Neural cell (in vitro differentiated cells): Measurements from ENCODE around the gene CDK4. TPM values are rescaled to one million over a fixed set of nuclear protein-coding genes. Genes with fewer than 3 reads are reported as not detected.

Experiments used
- H2AFZ ChIP-seq: fragments of 200-600, 300-800 bp; sonication (generic), shearing (Covaris generic); 2 replicates; pipeline ENCODE4 v1.6.0; 2014; ENCODE audit warnings: low read depth, mild to moderate bottlenecking, antibody characterized with exemption, low read length, moderate library complexity
- H3F3A ChIP-seq: fragments of 200-600 bp; shearing (Covaris generic); 2 replicates; pipeline ENCODE4 v1.6.1; 2016; ENCODE audit warnings: mild to moderate bottlenecking, moderate library complexity, mixed read lengths, antibody characterized with exemption, low read length; ENCODE audit not compliant: insufficient read depth, poor library complexity, severe bottlenecking
- H3K27ac ChIP-seq: fragments of 200-600, 300-800 bp; sonication (generic), shearing (Covaris generic); 2 replicates; pipeline ENCODE4 v1.5.1; 2014; ENCODE audit warnings: mild to moderate bottlenecking, low read length, moderate library complexity
- H3K27me3 ChIP-seq: fragments of 300-800, 200-600 bp; sonication (generic), shearing (Covaris generic); 2 replicates; pipeline ENCODE4 v1.6.0; 2014; ENCODE audit warnings: mild to moderate bottlenecking, low read depth, low read length, moderate library complexity; ENCODE audit not compliant: insufficient read depth
- H3K36me3 ChIP-seq: fragments of 300-800, 200-600 bp; sonication (generic), shearing (Covaris generic); 2 replicates; pipeline ENCODE4 v1.5.1; 2014; ENCODE audit warnings: mild to moderate bottlenecking, antibody characterized with exemption, low read length, moderate library complexity; ENCODE audit not compliant: insufficient read depth
- H3K4me2 ChIP-seq: fragments of 300-800, 200-600 bp; sonication (generic), shearing (Covaris generic); 2 replicates; pipeline ENCODE4 v1.6.0; 2014; ENCODE audit warnings: mild to moderate bottlenecking, low read length
- H3K4me3 ChIP-seq: fragments of 300-800, 200-600 bp; sonication (generic), shearing (Covaris generic); 2 replicates; pipeline ENCODE4 v1.5.1; 2014; ENCODE audit warnings: mild to moderate bottlenecking, low read length, moderate library complexity
- H3K79me2 ChIP-seq: fragments of 200-600 bp; shearing (Covaris generic); replicated peaks from 2 replicates; pipeline ENCODE4 v1.6.0; 2014; ENCODE audit warnings: mild to moderate bottlenecking, low read length, moderate library complexity; ENCODE audit not compliant: insufficient read depth
- H3K9ac ChIP-seq: fragments of 300-800, 200-600 bp; sonication (generic), shearing (Covaris generic); 2 replicates; pipeline ENCODE4 v1.6.1; 2016; ENCODE audit warnings: mild to moderate bottlenecking, low read length, mixed read lengths
- H3K9me2 ChIP-seq: fragments of 200-600 bp; shearing (Covaris generic); 2 replicates; pipeline ENCODE4 v1.6.1; 2016; ENCODE audit warnings: mild to moderate bottlenecking, low read length, mixed read lengths; ENCODE audit not compliant: insufficient read depth
- H3K9me3 ChIP-seq: fragments of 200-600, 300-800 bp; sonication (generic), shearing (Covaris generic); 2 replicates; pipeline ENCODE4 v1.6.1; 2016; ENCODE audit warnings: mild to moderate bottlenecking, mixed run types, low read length, moderate library complexity, mixed read lengths
- H4K20me1 ChIP-seq: fragments of 200-600 bp; shearing (Covaris generic); 2 replicates; pipeline ENCODE4 v1.6.1; 2016; ENCODE audit warnings: mild to moderate bottlenecking, mixed run types; ENCODE audit not compliant: insufficient read depth
- CTCF ChIP-seq: fragments of 450-650 bp; IDR thresholded peaks from 2 replicates; pipeline ENCODE4 v1.5.1; 2014; ENCODE audit warnings: antibody characterized with exemption, mild to moderate bottlenecking, moderate library complexity; ENCODE audit not compliant: poor library complexity, severe bottlenecking
- EP300 ChIP-seq: fragments of 450-650 bp; conservative IDR thresholded peaks from 2 replicates; pipeline ENCODE4 v1.6.1; 2014; ENCODE audit warnings: antibody characterized with exemption, mild to moderate bottlenecking, moderate library complexity; ENCODE audit not compliant: poor library complexity, severe bottlenecking
- EZH2 ChIP-seq: fragments of 200-600, 300-800 bp; shearing (Covaris generic), sonication (generic); IDR thresholded peaks from 2 replicates; pipeline ENCODE4 v1.6.1; 2014; ENCODE audit warnings: antibody characterized with exemption, low read length, borderline replicate concordance, mild to moderate bottlenecking; ENCODE audit not compliant: insufficient read depth, poor library complexity, severe bottlenecking
- MXI1 ChIP-seq: fragments of 450-650 bp; conservative IDR thresholded peaks from 2 replicates; pipeline ENCODE4 v1.6.1; 2014; ENCODE audit warnings: antibody characterized with exemption, mild to moderate bottlenecking; ENCODE audit not compliant: poor library complexity, severe bottlenecking
- POLR2AphosphoS5 ChIP-seq: IDR thresholded peaks from 2 replicates; pipeline ENCODE4 v1.6.1; 2012
- RAD21 ChIP-seq: fragments of 450-650 bp; conservative IDR thresholded peaks from 2 replicates; pipeline ENCODE4 v1.6.1; 2014; ENCODE audit warnings: antibody characterized with exemption, mild to moderate bottlenecking, moderate library complexity
- REST ChIP-seq: IDR thresholded peaks from 2 replicates; pipeline ENCODE4 v1.6.1; 2012; ENCODE audit warnings: borderline replicate concordance
- SMC3 ChIP-seq: fragments of 450-650 bp; conservative IDR thresholded peaks from 2 replicates; pipeline ENCODE4 v1.6.1; 2014; ENCODE audit warnings: antibody characterized with exemption, mild to moderate bottlenecking, moderate library complexity; ENCODE audit not compliant: poor library complexity
- TAF1 ChIP-seq: IDR thresholded peaks from 2 replicates; pipeline ENCODE4 v1.6.1; 2012; ENCODE audit warnings: low read depth
- polyA plus RNA-seq: library from polyadenylated mRNA; depleted of rRNA; stranded (reverse); fragments of >200 nt; gene quantifications from 2 replicates; pipeline ENCODE4 v1.2.3, GENCODE V29; 2014

The CDK4 gene
- polyA plus RNA-seq, 1 donor from 2014 or later, result 104 TPM

GRCh38 chr12:57740656-57741412 is 11.3 kb downstream of the CDK4 start:
- Histone ChIP-seq H2AFZ (no peak overlapping the region), H3K36me3 (no peaks in the 10 kb centered on the region), H3K9me2 (no peaks in the 10 kb centered on the region), H3K4me2 (no peak overlapping the region), H3K9me3 (no peaks in the 10 kb centered on the region), H3K9ac (peak overlapping the region; percentile 15), H4K20me1 (peaks cover 15% of the 10 kb centered on the region), H3K27me3 (peaks cover 23% of the 10 kb centered on the region), H3K79me2 (no peaks in the 10 kb centered on the region), H3K27ac (peak overlapping the region; percentile 47), H3F3A (no peaks in the 10 kb centered on the region), H3K4me3 (peak overlapping the region; percentile 32)
- no peak for TF ChIP-seq SMC3
- peak; percentile 86 for TF ChIP-seq POLR2AphosphoS5
- TF ChIP-seq CTCF, result no peak
- no peak for TF ChIP-seq TAF1
- TF ChIP-seq EP300, result peak; percentile 51
- TF ChIP-seq REST, result peak; percentile 29
- peak; percentile 27 for TF ChIP-seq MXI1

- Histone ChIP-seq H2AFZ (no peak overlapping the region), H3K79me2 (no peaks in the 10 kb centered on the region), H3K4me3 (peak overlapping the region; percentile 88), H3K27ac (no peak overlapping the region), H3K9me3 (no peaks in the 10 kb centered on the region), H3F3A (no peaks in the 10 kb centered on the region), H3K36me3 (no peaks in the 10 kb centered on the region), H3K9ac (peak overlapping the region; percentile 31), H3K27me3 (peaks cover 30% of the 10 kb centered on the region), H3K9me2 (no peaks in the 10 kb centered on the region), H3K4me2 (no peak overlapping the region), H4K20me1 (peaks cover 20% of the 10 kb centered on the region)
- TF ChIP-seq REST (no peak), SMC3 (no peak), CTCF (no peak), EP300 (no peak), RAD21 (no peak), EZH2 (no peak), TAF1 (no peak), POLR2AphosphoS5 (no peak)
Observed at GRCh38 chr12:57739914-57740538, 12.1 kb downstream of the CDK4 start.
